ENCODE measurements around the gene PPP6R3. TPM values are rescaled to one million over a fixed set of nuclear protein-coding genes. Genes with fewer than 3 reads are reported as not detected.
"Not testable (repeated sequence)": the region's sequence is repeated elsewhere in the genome, so short reads cannot be mapped to it uniquely, and the experiment has no call there.

PPP6R3 gene
- total RNA-seq, 4 donors from 2014 or later = 76.6 to 130 (median 94.0) TPM

DNA sequence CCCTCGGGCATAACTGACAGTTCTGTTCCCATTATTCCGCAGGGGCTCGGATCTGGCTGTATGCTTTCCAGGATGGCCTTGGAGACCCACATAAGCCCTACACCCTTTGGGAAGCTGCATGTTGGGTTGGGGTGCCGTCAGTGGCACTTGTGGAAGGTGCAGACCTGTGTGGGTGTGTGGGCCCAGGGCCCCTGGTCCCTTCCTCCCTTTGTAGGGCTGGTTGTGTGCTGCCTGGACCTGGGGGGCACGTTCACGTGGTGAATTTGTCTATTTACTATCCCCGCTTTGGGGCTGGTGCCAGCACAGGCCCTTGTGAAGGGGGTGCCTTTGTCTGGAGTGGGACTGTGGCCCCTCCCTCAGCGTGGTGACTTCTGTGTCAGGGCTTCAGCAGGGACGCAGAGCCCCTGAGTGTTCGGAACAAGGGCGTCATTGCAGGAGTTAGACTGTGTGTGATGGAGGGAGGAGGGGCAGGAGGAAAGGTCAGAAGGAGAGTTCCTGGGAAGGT is 15.0 kb upstream of the PPP6R3 start:
- Histone ChIP-seq H3K9me3 (no peaks in the 10 kb centered on the region), H3K4me3 (no peak overlapping the region), H3K36me3 (peaks cover 0 to 68% (median 0%) of the 10 kb centered on the region in 3 donors), H3K4me1 (peaks cover 0 to 8% (median 0%) of the 10 kb centered on the region in 3 donors), H3K27me3 (no peaks in the 10 kb centered on the region), H3K27ac (no peak overlapping the region)
- no peak for DNase-seq
- 83 to 100% methylated on average over 2 to 3 of the region's 11 CpGs for WGBS, 2 donors
- TF ChIP-seq, protein P1, sequence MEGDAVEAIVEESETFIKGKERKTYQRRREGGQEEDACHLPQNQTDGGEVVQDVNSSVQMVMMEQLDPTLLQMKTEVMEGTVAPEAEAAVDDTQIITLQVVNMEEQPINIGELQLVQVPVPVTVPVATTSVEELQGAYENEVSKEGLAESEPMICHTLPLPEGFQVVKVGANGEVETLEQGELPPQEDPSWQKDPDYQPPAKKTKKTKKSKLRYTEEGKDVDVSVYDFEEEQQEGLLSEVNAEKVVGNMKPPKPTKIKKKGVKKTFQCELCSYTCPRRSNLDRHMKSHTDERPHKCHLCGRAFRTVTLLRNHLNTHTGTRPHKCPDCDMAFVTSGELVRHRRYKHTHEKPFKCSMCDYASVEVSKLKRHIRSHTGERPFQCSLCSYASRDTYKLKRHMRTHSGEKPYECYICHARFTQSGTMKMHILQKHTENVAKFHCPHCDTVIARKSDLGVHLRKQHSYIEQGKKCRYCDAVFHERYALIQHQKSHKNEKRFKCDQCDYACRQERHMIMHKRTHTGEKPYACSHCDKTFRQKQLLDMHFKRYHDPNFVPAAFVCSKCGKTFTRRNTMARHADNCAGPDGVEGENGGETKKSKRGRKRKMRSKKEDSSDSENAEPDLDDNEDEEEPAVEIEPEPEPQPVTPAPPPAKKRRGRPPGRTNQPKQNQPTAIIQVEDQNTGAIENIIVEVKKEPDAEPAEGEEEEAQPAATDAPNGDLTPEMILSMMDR (IDR thresholded peaks at IDR 0.05) = no peak
- intact Hi-C loops (cut with DNase I) = loop anchor here (5.0 kb wide), 1 partner anchor 188 kb away; no protein-coding TSS in a partner anchor

DNA sequence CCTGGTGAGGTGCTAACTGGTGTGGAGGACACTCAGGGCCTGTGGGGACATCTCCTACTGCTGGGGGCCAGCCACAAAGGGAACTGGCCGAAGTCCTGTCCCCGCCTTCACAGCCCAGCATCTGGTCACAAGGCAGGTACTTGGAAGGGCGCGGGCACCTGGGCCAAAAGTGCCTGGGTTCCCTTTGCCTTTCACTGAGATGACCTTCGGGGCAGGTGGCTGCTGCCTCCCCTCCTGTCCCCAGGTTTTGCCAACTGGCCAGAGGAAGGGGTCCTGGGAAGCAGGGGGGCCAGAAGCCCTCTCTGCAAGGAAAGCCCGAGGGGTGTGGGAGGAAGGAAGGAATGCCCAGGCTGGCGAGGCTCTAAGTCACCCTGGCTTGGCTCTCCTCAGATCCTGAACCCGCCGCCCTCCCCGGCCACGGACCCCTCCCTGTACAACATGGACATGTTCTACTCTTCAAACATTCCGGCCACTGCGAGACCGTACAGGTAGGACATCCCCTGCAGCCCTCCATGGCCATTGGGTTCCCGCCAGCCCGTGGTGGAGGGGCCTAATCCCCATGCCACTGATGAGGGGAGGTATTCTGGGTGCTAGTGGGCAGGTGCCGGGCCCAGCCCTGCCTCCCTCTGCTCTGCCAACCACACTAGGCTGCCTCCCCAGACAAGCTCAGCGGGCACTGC is 14.4 kb upstream of the PPP6R3 start:
- intact Hi-C loops (cut with DNase I) = loop anchor here (5.0 kb wide), 1 partner anchor 189 kb away; no protein-coding TSS in a partner anchor
- DNase-seq = no peak
- H3K27ac ChIP-seq = no peak overlapping the region
- H3K4me1 ChIP-seq = peaks cover 0 to 8% (median 0%) of the 10 kb centered on the region in 3 donors
- peaks cover 0 to 62% (median 0%) of the 10 kb centered on the region in 3 donors for H3K36me3 ChIP-seq
- no peaks in the 10 kb centered on the region for H3K9me3 ChIP-seq
- H3K27me3 ChIP-seq = no peaks in the 10 kb centered on the region
- WGBS, 2 donors = 43 to 64% methylated on average over 2 to 3 of the region's 18 CpGs
- no peak overlapping the region for H3K4me3 ChIP-seq
- TF ChIP-seq, protein P1 (IDR thresholded peaks at IDR 0.05) = no peak
- TF ChIP-seq POLR2A (IDR thresholded peaks at IDR 0.05) = no peak

DNA sequence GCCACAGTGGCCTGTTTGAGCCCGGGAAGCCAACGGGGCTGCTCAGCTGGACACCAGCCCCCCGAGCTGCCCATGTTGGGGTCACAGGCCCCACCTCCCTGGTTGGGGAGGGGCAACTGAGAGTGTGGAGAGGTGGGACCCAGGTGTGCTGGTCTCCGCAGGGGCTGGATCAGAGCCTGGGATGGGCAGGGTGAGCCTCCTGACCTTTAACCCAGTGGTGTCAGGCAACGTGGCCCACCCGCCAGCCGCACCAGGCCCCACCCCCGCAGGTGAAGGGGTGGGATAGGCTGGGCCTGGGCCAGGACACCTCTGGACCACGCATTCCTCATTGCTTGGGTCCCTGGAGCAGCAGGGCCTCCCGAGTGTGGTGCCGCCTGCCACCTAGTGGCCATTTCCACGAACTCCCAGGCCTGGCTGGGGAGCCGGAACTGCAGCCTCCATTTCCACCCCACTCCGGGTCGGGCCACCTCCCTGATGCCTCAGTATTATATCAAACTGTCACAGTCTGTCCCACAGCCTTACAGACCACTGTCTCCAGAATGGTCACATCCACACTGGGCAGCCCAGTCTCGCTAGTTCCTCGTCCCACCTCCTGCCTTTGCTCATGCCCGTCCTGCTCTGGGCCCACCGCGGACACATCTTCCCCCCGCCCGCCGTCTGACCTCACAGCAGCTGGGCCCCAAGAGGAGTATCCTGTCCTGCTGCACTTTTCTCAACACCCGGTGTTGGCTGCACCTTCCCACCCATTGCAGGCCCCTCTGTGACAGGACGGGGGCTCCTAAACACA is 13.3 kb upstream of the PPP6R3 start:
- Histone ChIP-seq H3K36me3 (peaks cover 0 to 52% (median 0%) of the 10 kb centered on the region in 3 donors), H3K9me3 (no peaks in the 10 kb centered on the region), H3K27me3 (no peaks in the 10 kb centered on the region), H3K27ac (no peak overlapping the region), H3K4me3 (no peak overlapping the region), H3K4me1 (peaks cover 0 to 8% (median 0%) of the 10 kb centered on the region in 3 donors)
- 50 to 59% methylated on average over 10 to 12 of the region's 25 CpGs for WGBS, 2 donors
- TF ChIP-seq, protein P1 (IDR thresholded peaks at IDR 0.05) = peak; percentile 86 to 93 (median 89)
- TF ChIP-seq POLR2A (IDR thresholded peaks at IDR 0.05) = no peak
- no peak for DNase-seq
- intact Hi-C loops (cut with DNase I) = loop anchor here (5.0 kb wide), 1 partner anchor 190 kb away; no protein-coding TSS in a partner anchor

DNA sequence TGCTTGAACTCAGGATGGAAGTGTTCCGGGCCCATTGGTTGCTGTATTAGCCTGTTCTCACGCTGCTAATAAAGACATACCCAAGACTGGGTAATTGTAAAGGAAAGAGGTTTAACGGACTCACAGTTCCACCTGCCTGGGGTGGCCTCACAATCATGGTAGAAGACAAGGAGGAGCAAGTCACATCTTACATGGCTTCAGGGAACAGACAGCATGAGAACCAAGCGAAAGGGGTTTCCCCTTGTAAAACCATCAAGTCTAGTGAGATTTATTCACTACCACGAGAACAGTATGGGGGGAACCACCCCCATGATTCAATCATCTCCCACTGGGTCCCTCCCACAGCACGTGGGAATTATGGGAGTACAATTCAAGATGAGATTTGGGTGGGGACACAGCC is 12.6 kb upstream of the PPP6R3 start:
- not testable (repeated sequence) for DNase-seq, H3K4me3 ChIP-seq, H3K27me3 ChIP-seq, H3K9me3 ChIP-seq, H3K4me1 ChIP-seq, H3K27ac ChIP-seq
- peaks cover 0 to 45% (median 0%) of the 10 kb centered on the region in 3 donors for H3K36me3 ChIP-seq
- WGBS, 2 donors = 53 to 84% methylated on average over 4 to 5 of the region's 6 CpGs
- intact Hi-C loops (cut with DNase I) = loop anchor here (5.0 kb wide), 1 partner anchor 191 kb away; no protein-coding TSS in a partner anchor

DNA sequence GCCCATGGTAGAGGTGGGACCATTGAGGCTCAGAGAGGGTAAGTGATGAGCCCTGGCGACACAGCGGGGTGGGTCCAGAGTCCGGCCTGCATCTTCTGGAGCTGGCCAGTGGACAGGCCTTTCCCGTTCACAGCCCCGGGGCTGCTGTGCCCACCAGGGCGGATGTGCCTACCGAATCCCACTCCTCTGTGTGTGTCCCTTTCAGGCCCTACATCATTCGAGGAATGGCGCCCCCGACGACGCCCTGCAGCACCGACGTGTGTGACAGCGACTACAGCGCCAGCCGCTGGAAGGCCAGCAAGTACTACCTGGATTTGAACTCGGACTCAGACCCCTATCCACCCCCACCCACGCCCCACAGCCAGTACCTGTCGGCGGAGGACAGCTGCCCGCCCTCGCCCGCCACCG is 11.9 kb upstream of the PPP6R3 start:
- Histone ChIP-seq H3K4me3 (no peak overlapping the region), H3K27me3 (no peaks in the 10 kb centered on the region), H3K36me3 (peaks cover 0 to 43% (median 0%) of the 10 kb centered on the region in 3 donors), H3K27ac (no peak overlapping the region), H3K9me3 (no peaks in the 10 kb centered on the region), H3K4me1 (peaks cover 0 to 8% (median 0%) of the 10 kb centered on the region in 3 donors)
- TF ChIP-seq, protein P1 (IDR thresholded peaks at IDR 0.05) = no peak
- TF ChIP-seq POLR2A (IDR thresholded peaks at IDR 0.05) = no peak
- intact Hi-C loops (cut with DNase I) = loop anchor here (5.0 kb wide), 1 partner anchor 191 kb away; no protein-coding TSS in a partner anchor
- no peak for DNase-seq
- WGBS, 2 donors = 78 to 95% methylated on average over 5 to 14 of the region's 25 CpGs

Data from esophagus squamous epithelium (tissue), 5 donors.